IMR-90 (cell line): Measurements from ENCODE around the gene DNAH17. TPM values are rescaled to one million over a fixed set of nuclear protein-coding genes. Genes with fewer than 3 reads are reported as not detected.

Experiments
- ATAC-seq: fragments of 200-7000 bp; cut with Tn5 transposase; 2 replicates; pipeline ENCODE4 v1.9.1; 2020; ENCODE audit warnings: low read depth, mild to moderate bottlenecking, moderate library complexity
- BruUV-seq: library from RNA; stranded (reverse); fragments of 400-500 nt; replicated peaks from 2 replicates; lab custom pipeline; 2021; lab: Mats Ljungman, UMichigan
- CTCF ChIA-PET: fragments of 300-600 bp; formaldehyde crosslinking; extraction: SDS; loops from one replicate; lab custom pipeline; 2021; ENCODE audit warnings: antibody characterized with exemption; lab: Yijun Ruan, JAX
- POLR2A ChIA-PET: fragments of 300-600 bp; sonication (Branson Sonifier 250); formaldehyde crosslinking; loops from one replicate; lab custom pipeline; 2022; ENCODE audit warnings: antibody characterized with exemption; ENCODE audit not compliant: unreplicated experiment; lab: Charles Lee
- DNase-seq: peaks from one replicate; pipeline ENCODE4 v3.0.0; 2013
- H2AFZ ChIP-seq: replicated peaks from 2 replicates; pipeline ENCODE3; 2013; ENCODE audit warnings: low read length, mild to moderate bottlenecking; ENCODE audit not compliant: poor library complexity
- H2AK5ac ChIP-seq: 2 replicates; pipeline ENCODE4 v1.6.1; 2013; ENCODE audit warnings: low read depth, low read length, inconsistent platforms
- H2AK9ac ChIP-seq: replicated peaks from 2 replicates; pipeline ENCODE3; 2013; ENCODE audit warnings: mild to moderate bottlenecking, low read depth, low read length, moderate library complexity; ENCODE audit not compliant: poor library complexity
- H2BK120ac ChIP-seq: 2 replicates; pipeline ENCODE4 v1.6.1; 2013; ENCODE audit warnings: low read depth, low read length, inconsistent platforms
- H2BK15ac ChIP-seq: 3 replicates; pipeline ENCODE4 v1.6.1; 2013; ENCODE audit warnings: low read depth, low read length, inconsistent platforms
- H2BK20ac ChIP-seq: 2 replicates; pipeline ENCODE4 v1.6.1; 2013; ENCODE audit warnings: low read depth, mild to moderate bottlenecking, inconsistent platforms, low read length, moderate library complexity
- H2BK5ac ChIP-seq: 2 replicates; pipeline ENCODE4 v1.6.1; 2013; ENCODE audit warnings: mild to moderate bottlenecking, low read depth, low read length, inconsistent platforms; ENCODE audit not compliant: poor library complexity, severe bottlenecking
- H3K14ac ChIP-seq: replicated peaks from 2 replicates; pipeline ENCODE4 v1.6.1; 2013; ENCODE audit warnings: low read depth, low read length, inconsistent platforms
- H3K18ac ChIP-seq: 2 replicates; pipeline ENCODE4 v1.6.1; 2013; ENCODE audit warnings: low read depth, low read length, control low read depth
- H3K23ac ChIP-seq: 2 replicates; pipeline ENCODE4 v1.6.1; 2013; ENCODE audit warnings: low read depth, low read length, inconsistent platforms
- H3K27ac ChIP-seq: 2 replicates; pipeline ENCODE4 v1.5.1; 2013; ENCODE audit warnings: mild to moderate bottlenecking, control low read depth, low read length; ENCODE audit not compliant: insufficient read depth
- H3K27me3 ChIP-seq: 2 replicates; pipeline ENCODE4 v1.6.1; 2013; ENCODE audit warnings: low read length; ENCODE audit not compliant: control insufficient read depth, insufficient read depth
- H3K36me3 ChIP-seq: 2 replicates; pipeline ENCODE4 v1.6.1; 2013; ENCODE audit warnings: low read length, mixed read lengths; ENCODE audit not compliant: control insufficient read depth, insufficient read depth
- H3K4ac ChIP-seq: 2 replicates; pipeline ENCODE4 v1.6.1; 2013; ENCODE audit warnings: low read depth, low read length, inconsistent platforms
- H3K4me1 ChIP-seq: 2 replicates; pipeline ENCODE4 v1.6.1; 2013; ENCODE audit warnings: low read length, mixed read lengths; ENCODE audit not compliant: control insufficient read depth, insufficient read depth
- H3K4me2 ChIP-seq: 2 replicates; pipeline ENCODE4 v1.6.1; 2013; ENCODE audit warnings: low read depth, mild to moderate bottlenecking, control low read depth, low read length, moderate library complexity
- H3K4me3 ChIP-seq: 2 replicates; pipeline ENCODE4 v1.5.1; 2013; ENCODE audit warnings: low read depth, mild to moderate bottlenecking, control low read depth, low read length, moderate library complexity; ENCODE audit not compliant: insufficient read depth
- H3K56ac ChIP-seq: 2 replicates; pipeline ENCODE4 v1.6.1; 2013; ENCODE audit warnings: low read length, inconsistent platforms; ENCODE audit not compliant: insufficient read depth; ENCODE audit errors: extremely low read depth
- H3K79me1 ChIP-seq, 2 experiments: 2 replicates each; pipeline ENCODE4 v1.6.1; 2013; ENCODE audit warnings: low read length in 2 of 2, inconsistent platforms in 1 of 2, low read depth in 1 of 2
- H3K9ac ChIP-seq: 2 replicates; pipeline ENCODE4 v1.6.1; 2013; ENCODE audit warnings: low read depth, low read length, control low read depth
- H3K9me1 ChIP-seq: 2 replicates; pipeline ENCODE4 v1.6.1; 2013; ENCODE audit warnings: low read length, inconsistent platforms; ENCODE audit not compliant: insufficient read depth
- H3K9me3 ChIP-seq: 2 replicates; pipeline ENCODE4 v1.6.1; 2013; ENCODE audit warnings: low read length; ENCODE audit not compliant: control insufficient read depth, insufficient read depth
- H4K20me1 ChIP-seq: 2 replicates; pipeline ENCODE4 v1.6.1; 2013; ENCODE audit warnings: low read length, inconsistent platforms; ENCODE audit not compliant: insufficient read depth
- H4K5ac ChIP-seq: 2 replicates; pipeline ENCODE4 v1.6.1; 2013; ENCODE audit warnings: mild to moderate bottlenecking, low read depth, low read length, control low read depth
- H4K8ac ChIP-seq, 2 experiments: 2 replicates each; pipeline ENCODE4 v1.6.1; 2013; ENCODE audit warnings: low read depth in 2 of 2, low read length in 2 of 2, control low read depth in 1 of 2, inconsistent platforms in 1 of 2
- H4K91ac ChIP-seq: 2 replicates; pipeline ENCODE4 v1.6.1; 2013; ENCODE audit warnings: low read depth, low read length, inconsistent platforms; ENCODE audit not compliant: insufficient read depth
- BHLHE40 ChIP-seq: fragments of 150-350 bp; IDR thresholded peaks from 2 replicates; pipeline ENCODE4 v1.6.1; 2016; ENCODE audit warnings: mild to moderate bottlenecking, low read depth, low read length
- CEBPB ChIP-seq: IDR thresholded peaks from 2 replicates; pipeline ENCODE4 v1.6.1; 2012; ENCODE audit warnings: low read depth, low read length, improper control_type of control experiment
- CHD1 ChIP-seq: IDR thresholded peaks from 2 replicates; pipeline ENCODE4 v1.6.1; 2012; ENCODE audit warnings: low read depth, low read length, improper control_type of control experiment
- FOS ChIP-seq: fragments of 150-350 bp; IDR thresholded peaks from 2 replicates; pipeline ENCODE4 v1.6.1; 2016; ENCODE audit warnings: low read depth, low read length
- MAFK ChIP-seq: IDR thresholded peaks from 2 replicates; pipeline ENCODE4 v1.6.1; 2012; ENCODE audit warnings: low read depth, low read length, improper control_type of control experiment
- MAZ ChIP-seq: IDR thresholded peaks from 2 replicates; pipeline ENCODE4 v1.6.1; 2012; ENCODE audit warnings: low read depth, mild to moderate bottlenecking, low read length, improper control_type of control experiment, moderate library complexity, borderline replicate concordance
- MXI1 ChIP-seq: IDR thresholded peaks from 2 replicates; pipeline ENCODE4 v1.6.1; 2012; ENCODE audit warnings: low read depth, mild to moderate bottlenecking, low read length, moderate library complexity, borderline replicate concordance
- NFE2L2 ChIP-seq: fragments of 150-350 bp; IDR thresholded peaks from 2 replicates; pipeline ENCODE4 v1.6.1; 2016; ENCODE audit warnings: low read depth, mild to moderate bottlenecking, low read length
- POLR2A ChIP-seq: IDR thresholded peaks from 2 replicates; pipeline ENCODE4 v1.6.1; 2012; ENCODE audit warnings: mild to moderate bottlenecking, low read depth, low read length
- RCOR1 ChIP-seq: IDR thresholded peaks from 2 replicates; pipeline ENCODE4 v1.6.1; 2012; ENCODE audit warnings: mild to moderate bottlenecking, low read length, improper control_type of control experiment; ENCODE audit not compliant: insufficient replicate concordance
- RFX5 ChIP-seq: IDR thresholded peaks from 2 replicates; pipeline ENCODE4 v1.8.0; 2012; ENCODE audit warnings: low read depth, mild to moderate bottlenecking, low read length, moderate library complexity
- SMC3 ChIP-seq: fragments of 150-350 bp; IDR thresholded peaks from 2 replicates; pipeline ENCODE4 v1.6.1; 2016; ENCODE audit warnings: low read depth, mild to moderate bottlenecking, antibody characterized with exemption, low read length, moderate library complexity
- WGBS, 2 experiments: methylation state at CpG; one replicate each; pipeline versions ENCODE4 v1.1.5 to v1.1.7; 2013; ENCODE audit warnings: missing lambda C conversion rate in 2 of 2; ENCODE audit not compliant: insufficient read length in 1 of 2; ENCODE audit errors: extremely low coverage in 2 of 2; 5-methylcytosine and 5-hydroxymethylcytosine counted together
- dilution Hi-C: fragments of 300-500 bp; cut with HindIII; formaldehyde crosslinking; loops from one replicate; pipeline ENCODE4 v1.14.3; 2018; ENCODE audit warnings: low sequenced_read_pairs; ENCODE audit not compliant: unreplicated experiment
- in situ Hi-C: fragments of 300-500 bp; cut with MboI; formaldehyde crosslinking; loops from 3 replicates; pipeline ENCODE4 v1.14.3; 2019; ENCODE audit warnings: low sequenced_read_pairs, inconsistent platforms, mixed read lengths
- intact Hi-C: fragments of 100-400 bp; cut with micrococcal nuclease; formaldehyde crosslinking; loops from 2 replicates; pipeline ENCODE4 v1.10.0; 2022
- polyA plus RNA-seq, 3 experiments: library from polyadenylated mRNA; depleted of rRNA; stranded (reverse); fragments of >200 nt; gene quantifications; 2 replicates each; pipeline ENCODE4 v1.2.3, GENCODE V29; 2012; ENCODE audit warnings: low replicate concordance in 1 of 3
- total RNA-seq: library from RNA; depleted of rRNA; stranded (reverse); fragments of >200 nt; gene quantifications from 2 replicates; pipeline ENCODE4 v1.2.3, GENCODE V29; 2012
- TF ChIP-seq, protein P1 (sequence below): fragments of 150-350 bp; IDR thresholded peaks from 2 replicates; pipeline ENCODE4 v1.6.1; 2017; ENCODE audit warnings: mild to moderate bottlenecking, antibody characterized with exemption, low read length, low read depth
- TF ChIP-seq, protein P2 (sequence below): conservative IDR thresholded peaks from 2 replicates; pipeline ENCODE4 v1.5.1; 2012; ENCODE audit warnings: mild to moderate bottlenecking, low read depth, low read length, improper control_type of control experiment
- TF ChIP-seq, protein P3 (sequence below): fragments of 150-350 bp; IDR thresholded peaks from 2 replicates; pipeline ENCODE4 v1.6.1; 2016; ENCODE audit warnings: low read depth, mild to moderate bottlenecking, low read length, moderate library complexity, borderline replicate concordance

Gene DNAH17
- total and polyA plus RNA-seq, 2 of the 4 experiments (the other 2 are of a cell fraction) = not detected

DNA sequence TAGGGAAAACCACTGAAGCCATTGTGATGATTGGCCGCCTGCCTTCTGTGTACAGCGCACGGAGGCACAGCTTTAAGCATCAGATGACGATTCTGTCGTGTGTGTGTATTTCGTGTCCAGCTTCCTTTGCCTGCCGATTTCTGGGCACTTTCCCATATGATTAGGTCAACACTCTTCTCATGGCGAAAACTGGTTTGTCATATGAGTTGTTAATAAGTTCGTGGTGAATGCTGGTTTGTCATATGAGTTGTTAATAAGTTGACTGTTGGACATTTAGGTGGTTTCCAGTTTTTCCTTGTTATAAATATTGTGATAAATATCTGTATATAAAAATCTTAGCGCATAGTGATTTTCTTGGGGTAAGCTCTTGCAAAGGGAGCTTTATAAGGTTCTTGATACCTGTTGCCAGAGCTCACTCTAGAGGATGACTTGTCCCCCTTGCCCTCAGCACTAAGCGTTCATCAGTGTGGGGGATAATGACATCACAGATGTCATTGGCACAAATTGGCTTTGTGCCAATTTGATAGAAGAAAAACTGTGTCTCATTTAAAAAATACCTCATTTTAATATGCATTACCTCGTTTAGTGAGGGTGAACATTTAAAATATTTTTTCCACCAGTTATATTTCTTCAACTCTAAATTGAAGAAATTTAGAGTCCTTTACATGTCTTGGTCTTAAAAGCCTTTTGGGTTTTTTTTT lies 158.7 kb downstream of the DNAH17 start:
- CTCF ChIA-PET = interaction anchor here (0.6 kb wide), 2 partner anchors 68 to 128 kb away, joined by 3 read pairs; no protein-coding TSS in a partner anchor
- dilution Hi-C loops = no loop called here
- WGBS, 2 experiments = no CpG with 5 or more reads among the region's 12 CpGs
- no peak for TF ChIP-seq CEBPB
- no peak for TF ChIP-seq CHD1
- TF ChIP-seq, protein P1, sequence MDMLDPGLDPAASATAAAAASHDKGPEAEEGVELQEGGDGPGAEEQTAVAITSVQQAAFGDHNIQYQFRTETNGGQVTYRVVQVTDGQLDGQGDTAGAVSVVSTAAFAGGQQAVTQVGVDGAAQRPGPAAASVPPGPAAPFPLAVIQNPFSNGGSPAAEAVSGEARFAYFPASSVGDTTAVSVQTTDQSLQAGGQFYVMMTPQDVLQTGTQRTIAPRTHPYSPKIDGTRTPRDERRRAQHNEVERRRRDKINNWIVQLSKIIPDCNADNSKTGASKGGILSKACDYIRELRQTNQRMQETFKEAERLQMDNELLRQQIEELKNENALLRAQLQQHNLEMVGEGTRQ = no peak
- no peak for TF ChIP-seq POLR2A
- TF ChIP-seq, protein P2, sequence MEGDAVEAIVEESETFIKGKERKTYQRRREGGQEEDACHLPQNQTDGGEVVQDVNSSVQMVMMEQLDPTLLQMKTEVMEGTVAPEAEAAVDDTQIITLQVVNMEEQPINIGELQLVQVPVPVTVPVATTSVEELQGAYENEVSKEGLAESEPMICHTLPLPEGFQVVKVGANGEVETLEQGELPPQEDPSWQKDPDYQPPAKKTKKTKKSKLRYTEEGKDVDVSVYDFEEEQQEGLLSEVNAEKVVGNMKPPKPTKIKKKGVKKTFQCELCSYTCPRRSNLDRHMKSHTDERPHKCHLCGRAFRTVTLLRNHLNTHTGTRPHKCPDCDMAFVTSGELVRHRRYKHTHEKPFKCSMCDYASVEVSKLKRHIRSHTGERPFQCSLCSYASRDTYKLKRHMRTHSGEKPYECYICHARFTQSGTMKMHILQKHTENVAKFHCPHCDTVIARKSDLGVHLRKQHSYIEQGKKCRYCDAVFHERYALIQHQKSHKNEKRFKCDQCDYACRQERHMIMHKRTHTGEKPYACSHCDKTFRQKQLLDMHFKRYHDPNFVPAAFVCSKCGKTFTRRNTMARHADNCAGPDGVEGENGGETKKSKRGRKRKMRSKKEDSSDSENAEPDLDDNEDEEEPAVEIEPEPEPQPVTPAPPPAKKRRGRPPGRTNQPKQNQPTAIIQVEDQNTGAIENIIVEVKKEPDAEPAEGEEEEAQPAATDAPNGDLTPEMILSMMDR = no peak
- no peak for TF ChIP-seq BHLHE40
- TF ChIP-seq MXI1 = no peak
- TF ChIP-seq FOS = no peak
- no peak for TF ChIP-seq MAZ
- TF ChIP-seq, protein P3, sequence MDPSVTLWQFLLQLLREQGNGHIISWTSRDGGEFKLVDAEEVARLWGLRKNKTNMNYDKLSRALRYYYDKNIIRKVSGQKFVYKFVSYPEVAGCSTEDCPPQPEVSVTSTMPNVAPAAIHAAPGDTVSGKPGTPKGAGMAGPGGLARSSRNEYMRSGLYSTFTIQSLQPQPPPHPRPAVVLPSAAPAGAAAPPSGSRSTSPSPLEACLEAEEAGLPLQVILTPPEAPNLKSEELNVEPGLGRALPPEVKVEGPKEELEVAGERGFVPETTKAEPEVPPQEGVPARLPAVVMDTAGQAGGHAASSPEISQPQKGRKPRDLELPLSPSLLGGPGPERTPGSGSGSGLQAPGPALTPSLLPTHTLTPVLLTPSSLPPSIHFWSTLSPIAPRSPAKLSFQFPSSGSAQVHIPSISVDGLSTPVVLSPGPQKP = no peak
- no peak for TF ChIP-seq NFE2L2
- TF ChIP-seq MAFK = no peak
- no peak for TF ChIP-seq SMC3
- TF ChIP-seq RFX5 = no peak
- no peak for TF ChIP-seq RCOR1

More for the DNA sequence above, 158.7 kb downstream of the DNAH17 start:
- Histone ChIP-seq H3K9ac (no peak overlapping the region), H4K91ac (no peak overlapping the region), H3K4me1 (peaks cover 20% of the 10 kb centered on the region), H3K4me3 (no peak overlapping the region), H4K8ac (no peak overlapping the region), H3K27me3 (no peaks in the 10 kb centered on the region), H2BK20ac (no peak overlapping the region), H3K36me3 (peaks cover 48% of the 10 kb centered on the region), H4K20me1 (peaks cover 21% of the 10 kb centered on the region), H2BK15ac (no peak overlapping the region), H3K79me1 (peaks cover 22 to 82% of the 10 kb centered on the region in 2 experiments), H2AK5ac (no peak overlapping the region), H3K56ac (no peak overlapping the region), H3K9me3 (no peaks in the 10 kb centered on the region), H3K18ac (no peak overlapping the region), H3K4me2 (no peak overlapping the region), H3K27ac (no peak overlapping the region), H2BK120ac (no peak overlapping the region), H2AFZ (no peak overlapping the region), H3K23ac (no peak overlapping the region), H3K9me1 (peaks cover 9% of the 10 kb centered on the region; the same call in 1 of the 2 replicates), H3K4ac (no peak overlapping the region), H4K5ac (no peak overlapping the region), H2BK5ac (no peak overlapping the region), H2AK9ac (no peak overlapping the region), H3K14ac (no peak overlapping the region)
- BruUV-seq = no TSS peak
- peak; percentile 15 for DNase-seq
- POLR2A ChIA-PET = no interaction called here
- in situ Hi-C loops = loop anchor here (5.0 kb wide), 1 partner anchor 56 kb away; the partner anchor contains the start of gene SOCS3
- intact Hi-C loops = no loop called here
- ATAC-seq = no peak
